Measurements from ENCODE around the gene CHGA.

DNA sequence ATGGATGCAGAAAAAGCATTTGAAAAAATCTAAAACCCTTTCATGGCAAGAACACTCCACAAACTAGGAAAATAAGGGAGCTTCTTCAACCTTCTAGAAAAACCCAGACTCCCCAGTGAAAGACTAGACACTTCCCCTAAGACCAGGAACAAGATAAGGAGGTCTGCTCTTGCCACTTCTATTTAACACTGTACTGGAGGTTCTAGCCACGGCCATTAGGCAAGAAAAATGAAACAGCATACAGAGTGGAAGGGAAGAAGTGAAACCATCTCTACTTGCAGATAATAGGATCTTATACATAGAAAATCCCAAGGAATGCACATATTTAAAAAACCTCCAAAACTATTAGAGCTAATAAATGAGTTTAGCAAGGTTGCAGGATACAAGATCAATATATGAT, 42.3 kb downstream of the CHGA start:
- TF ChIP-seq, protein P1, sequence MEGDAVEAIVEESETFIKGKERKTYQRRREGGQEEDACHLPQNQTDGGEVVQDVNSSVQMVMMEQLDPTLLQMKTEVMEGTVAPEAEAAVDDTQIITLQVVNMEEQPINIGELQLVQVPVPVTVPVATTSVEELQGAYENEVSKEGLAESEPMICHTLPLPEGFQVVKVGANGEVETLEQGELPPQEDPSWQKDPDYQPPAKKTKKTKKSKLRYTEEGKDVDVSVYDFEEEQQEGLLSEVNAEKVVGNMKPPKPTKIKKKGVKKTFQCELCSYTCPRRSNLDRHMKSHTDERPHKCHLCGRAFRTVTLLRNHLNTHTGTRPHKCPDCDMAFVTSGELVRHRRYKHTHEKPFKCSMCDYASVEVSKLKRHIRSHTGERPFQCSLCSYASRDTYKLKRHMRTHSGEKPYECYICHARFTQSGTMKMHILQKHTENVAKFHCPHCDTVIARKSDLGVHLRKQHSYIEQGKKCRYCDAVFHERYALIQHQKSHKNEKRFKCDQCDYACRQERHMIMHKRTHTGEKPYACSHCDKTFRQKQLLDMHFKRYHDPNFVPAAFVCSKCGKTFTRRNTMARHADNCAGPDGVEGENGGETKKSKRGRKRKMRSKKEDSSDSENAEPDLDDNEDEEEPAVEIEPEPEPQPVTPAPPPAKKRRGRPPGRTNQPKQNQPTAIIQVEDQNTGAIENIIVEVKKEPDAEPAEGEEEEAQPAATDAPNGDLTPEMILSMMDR (IDR thresholded peaks at IDR 0.05) = no peak
- no peak for TF ChIP-seq POLR2AphosphoS5 (IDR thresholded peaks at IDR 0.05)
- no peak for TF ChIP-seq POLR2A (IDR thresholded peaks at IDR 0.05)

Data from breast epithelium (tissue), 3 donors.